ENCODE measurements around the gene LDLRAD4. TPM values are rescaled to one million over a fixed set of nuclear protein-coding genes. Genes with fewer than 3 reads are reported as not detected.

The LDLRAD4 gene
- total and polyA plus RNA-seq, 9 of the 15 experiments (the other 6 are each of a cell fraction or from before 2014, with no cell fraction given) = 0.01 TPM; not detected in 8

DNA sequence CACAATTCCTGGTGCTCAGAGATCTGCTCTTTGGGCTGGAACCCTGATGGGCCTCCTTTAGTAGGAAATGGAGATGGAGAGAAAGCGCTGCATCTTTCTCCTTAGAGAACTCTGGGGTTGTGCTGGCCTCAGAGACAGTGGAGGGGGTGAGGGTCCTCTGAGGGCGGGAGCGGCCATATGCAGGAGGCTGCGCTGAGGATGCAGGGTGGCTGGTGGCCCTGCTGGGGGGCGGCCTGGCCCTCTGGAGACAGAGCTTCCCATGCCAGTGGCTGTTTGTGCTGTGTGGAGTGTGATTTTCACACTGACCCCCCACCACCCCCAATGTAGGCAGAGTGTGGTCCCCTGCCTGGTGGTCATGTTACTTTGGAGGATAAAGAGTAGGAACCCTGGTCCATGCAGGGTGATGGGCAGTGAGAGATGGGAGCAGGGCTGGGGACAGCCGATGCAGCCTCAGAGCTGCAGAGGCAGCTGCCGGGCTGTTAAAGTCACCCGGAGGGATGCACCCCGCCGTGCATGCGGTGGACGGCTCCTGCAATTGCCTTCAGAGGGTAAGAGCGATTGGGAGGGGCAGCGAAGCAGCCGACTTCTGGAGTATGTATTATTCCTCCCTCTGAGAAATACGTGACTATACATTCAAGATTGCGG, 313.2 kb downstream of the LDLRAD4 start:
- WGBS (ENCODE audit: insufficient coverage, low coverage, missing lambda C conversion rate) = under 1% methylated on average over 16 of the region's 17 CpGs
- H3K4me2 ChIP-seq (ENCODE audit: insufficient read depth, low read length) = no peak overlapping the region
- no TSS peak for BruUV-seq (replicated peaks)
- no peak for DNase-seq (ENCODE audit: extremely low read depth in 1 of 4, low spot score in 3 of 4)
- no peak overlapping the region for H3K4me3 ChIP-seq
- no peaks in the 10 kb centered on the region for H3K9me3 ChIP-seq (replicated peaks; ENCODE audit: control insufficient read depth, insufficient read depth, low read depth, low read length)
- no peak overlapping the region for H2AFZ ChIP-seq (ENCODE audit: low read depth, low read length)
- no peak overlapping the region for H3K27ac ChIP-seq (ENCODE audit: extremely low read depth, low read depth, low read length)
- H3K9ac ChIP-seq (ENCODE audit: insufficient read depth in 1 of 2, low read depth in 2 of 2, low read length in 2 of 2) = no peak overlapping the region
- H3K36me3 ChIP-seq (ENCODE audit: control insufficient read depth, insufficient read depth, low read length) = no peaks in the 10 kb centered on the region
- no peak for FAIRE-seq
- H3K9me1 ChIP-seq (ENCODE audit: control insufficient read depth, insufficient read depth, low read length) = no peaks in the 10 kb centered on the region
- ChIA-PET POLR2A (no interaction called here), CTCF (ENCODE audit: low intra/inter-chr PET ratio) (no interaction called here)
- no peak for ATAC-seq
- H3K27me3 ChIP-seq (ENCODE audit: control insufficient read depth in 2 of 2, insufficient read depth in 2 of 2, low read length in 2 of 2) = peaks cover 7 to 18% of the 10 kb centered on the region in 2 experiments; a peak in 4 of 5 replicates
- in situ Hi-C loops (cut with MboI) = no loop called here
- intact Hi-C loops (cut with micrococcal nuclease) = no loop called here
- H3K79me2 ChIP-seq (ENCODE audit: control insufficient read depth, insufficient read depth, low read length) = no peaks in the 10 kb centered on the region
- no peak for TF ChIP-seq ZNF699 (CRISPR knock-in tag; IDR thresholded peaks at IDR 0.05; ENCODE audit: insufficient replicate concordance)
- TF ChIP-seq MTA2 (IDR thresholded peaks at IDR 0.05; ENCODE audit: low read depth) = no peak
- TF ChIP-seq ZBED1 (IDR thresholded peaks at IDR 0.05) = no peak
- no peak for TF ChIP-seq MYC (IDR thresholded peaks at IDR 0.05; ENCODE audit: low read depth, low read length)
- no peak for TF ChIP-seq MYC (CRISPR knock-in tag; IDR thresholded peaks at IDR 0.05; ENCODE audit: borderline replicate concordance, low read depth)
- TF ChIP-seq CBX3 (IDR thresholded peaks at IDR 0.05; ENCODE audit: borderline replicate concordance in 1 of 2, low read length in 2 of 2) = no peak
- no peak for TF ChIP-seq FUS (optimal IDR thresholded peaks at IDR 0.05; ENCODE audit: low read depth, low read length)
- no peak for TF ChIP-seq RCOR1 (IDR thresholded peaks at IDR 0.05; ENCODE audit: borderline replicate concordance in 1 of 2, low read depth in 2 of 2, low read length in 2 of 2)
- TF ChIP-seq ZZZ3 (IDR thresholded peaks at IDR 0.05) = no peak
- no peak for TF ChIP-seq FIP1L1 (IDR thresholded peaks at IDR 0.05; ENCODE audit: low read depth, low read length, poor library complexity, severe bottlenecking)
- no peak for TF ChIP-seq NONO (IDR thresholded peaks at IDR 0.05; ENCODE audit: low read depth in 2 of 2, low read length in 1 of 2)
- TF ChIP-seq MAFF (IDR thresholded peaks at IDR 0.05; ENCODE audit: low read length) = no peak
- TF ChIP-seq, protein P1, sequence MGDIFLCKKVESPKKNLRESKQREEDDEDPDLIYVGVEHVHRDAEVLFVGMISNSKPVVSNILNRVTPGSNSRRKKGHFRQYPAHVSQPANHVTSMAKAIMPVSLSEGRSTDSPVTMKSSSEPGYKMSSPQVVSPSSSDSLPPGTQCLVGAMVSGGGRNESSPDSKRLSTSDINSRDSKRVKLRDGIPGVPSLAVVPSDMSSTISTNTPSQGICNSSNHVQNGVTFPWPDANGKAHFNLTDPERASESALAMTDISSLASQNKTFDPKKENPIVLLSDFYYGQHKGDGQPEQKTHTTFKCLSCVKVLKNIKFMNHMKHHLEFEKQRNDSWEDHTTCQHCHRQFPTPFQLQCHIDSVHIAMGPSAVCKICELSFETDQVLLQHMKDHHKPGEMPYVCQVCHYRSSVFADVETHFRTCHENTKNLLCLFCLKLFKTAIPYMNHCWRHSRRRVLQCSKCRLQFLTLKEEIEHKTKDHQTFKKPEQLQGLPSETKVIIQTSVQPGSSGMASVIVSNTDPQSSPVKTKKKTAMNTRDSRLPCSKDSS (IDR thresholded peaks at IDR 0.05; ENCODE audit: low read depth, partially characterized antibody) = no peak
- no peak for TF ChIP-seq CREB3L1 (IDR thresholded peaks at IDR 0.05; ENCODE audit: borderline replicate concordance, low read depth)
- no peak for TF ChIP-seq E2F1 (CRISPR knock-in tag; IDR thresholded peaks at IDR 0.05)
- no peak for TF ChIP-seq CCNT2 (IDR thresholded peaks at IDR 0.05; ENCODE audit: borderline replicate concordance, extremely low read depth, insufficient read length, low read depth, low read length)
- TF ChIP-seq ZNF655 (CRISPR knock-in tag; IDR thresholded peaks at IDR 0.05) = no peak
- H3K4me1 ChIP-seq (replicated peaks in 1 of 2; ENCODE audit: control insufficient read depth in 2 of 2, insufficient read depth in 2 of 2, low read length in 2 of 2) = no peaks in the 10 kb centered on the region
- H4K20me1 ChIP-seq (replicated peaks; ENCODE audit: control insufficient read depth, insufficient read depth, low read length) = no peaks in the 10 kb centered on the region

Data from K562 (cell line).